GM12873 (cell line): ENCODE results near the gene SNAP47.

ENCODE experiments used
- TF ChIP-seq, protein P1 (sequence below): IDR thresholded peaks from 2 replicates; pipeline ENCODE4 v1.5.1; 2012; ENCODE audit warnings: low read depth, mild to moderate bottlenecking, moderate library complexity, low read length, control low read depth; ENCODE audit not compliant: insufficient read depth; ENCODE audit errors: missing control alignments

Gene SNAP47

DNA sequence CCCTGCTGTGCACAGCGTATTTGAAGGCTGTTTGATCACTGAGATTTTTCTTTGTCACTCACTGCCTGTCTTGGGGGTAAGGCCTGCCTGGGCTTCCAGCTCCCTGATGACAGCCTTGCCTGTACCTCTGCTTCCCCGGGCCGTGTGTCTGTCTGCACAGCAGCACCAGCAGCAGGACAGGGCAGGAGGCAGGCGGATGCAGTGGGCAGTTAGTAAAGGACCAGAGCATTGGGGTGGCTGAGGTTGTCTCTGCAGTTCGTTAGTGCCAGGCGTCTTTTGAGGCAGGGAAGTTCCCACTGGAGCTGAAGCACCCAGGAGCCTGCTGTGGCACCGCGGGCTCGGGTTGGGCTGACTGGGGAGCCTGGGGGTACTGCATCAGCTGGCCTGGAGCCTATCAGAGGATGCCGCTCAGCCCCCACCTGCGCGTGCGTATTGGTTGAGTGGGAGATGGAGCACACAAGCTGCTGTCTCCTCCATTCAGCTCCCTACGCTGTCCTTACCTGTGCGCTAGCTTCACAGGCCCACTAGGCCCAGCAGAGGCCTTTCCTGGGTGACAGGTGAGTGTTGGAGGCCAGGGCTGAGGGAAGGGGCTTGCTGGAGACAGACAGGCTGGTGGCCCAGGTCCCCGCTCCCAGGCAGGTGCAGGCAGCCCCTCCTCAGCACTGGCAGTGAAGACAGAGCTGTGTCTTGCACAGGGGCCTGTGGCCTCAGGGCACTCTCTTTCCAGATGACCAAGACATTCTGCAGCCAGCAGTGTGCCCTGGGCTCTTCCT lies 28.2 kb downstream of the SNAP47 start:
- TF ChIP-seq, protein P1, sequence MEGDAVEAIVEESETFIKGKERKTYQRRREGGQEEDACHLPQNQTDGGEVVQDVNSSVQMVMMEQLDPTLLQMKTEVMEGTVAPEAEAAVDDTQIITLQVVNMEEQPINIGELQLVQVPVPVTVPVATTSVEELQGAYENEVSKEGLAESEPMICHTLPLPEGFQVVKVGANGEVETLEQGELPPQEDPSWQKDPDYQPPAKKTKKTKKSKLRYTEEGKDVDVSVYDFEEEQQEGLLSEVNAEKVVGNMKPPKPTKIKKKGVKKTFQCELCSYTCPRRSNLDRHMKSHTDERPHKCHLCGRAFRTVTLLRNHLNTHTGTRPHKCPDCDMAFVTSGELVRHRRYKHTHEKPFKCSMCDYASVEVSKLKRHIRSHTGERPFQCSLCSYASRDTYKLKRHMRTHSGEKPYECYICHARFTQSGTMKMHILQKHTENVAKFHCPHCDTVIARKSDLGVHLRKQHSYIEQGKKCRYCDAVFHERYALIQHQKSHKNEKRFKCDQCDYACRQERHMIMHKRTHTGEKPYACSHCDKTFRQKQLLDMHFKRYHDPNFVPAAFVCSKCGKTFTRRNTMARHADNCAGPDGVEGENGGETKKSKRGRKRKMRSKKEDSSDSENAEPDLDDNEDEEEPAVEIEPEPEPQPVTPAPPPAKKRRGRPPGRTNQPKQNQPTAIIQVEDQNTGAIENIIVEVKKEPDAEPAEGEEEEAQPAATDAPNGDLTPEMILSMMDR = no peak

DNA sequence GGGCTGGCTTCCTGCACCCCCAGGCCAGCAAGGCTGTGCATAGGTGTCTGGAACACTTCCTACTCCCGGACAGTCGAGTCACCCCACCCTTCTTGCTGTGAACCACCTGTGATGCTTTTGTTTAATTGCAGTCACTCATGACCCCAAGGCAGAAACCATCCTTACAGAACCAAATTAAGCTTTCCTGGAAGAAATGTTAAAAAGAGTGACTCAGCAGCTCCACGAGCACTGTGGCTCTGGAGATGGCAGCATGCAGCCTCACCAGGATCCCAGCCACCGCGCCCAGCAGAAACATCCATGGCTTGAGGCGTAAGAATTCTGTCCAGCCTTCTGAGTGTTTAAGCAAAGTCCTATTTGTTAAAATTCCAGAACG lies 28.8 kb downstream of the SNAP47 start:
- TF ChIP-seq, protein P1 = no peak

DNA sequence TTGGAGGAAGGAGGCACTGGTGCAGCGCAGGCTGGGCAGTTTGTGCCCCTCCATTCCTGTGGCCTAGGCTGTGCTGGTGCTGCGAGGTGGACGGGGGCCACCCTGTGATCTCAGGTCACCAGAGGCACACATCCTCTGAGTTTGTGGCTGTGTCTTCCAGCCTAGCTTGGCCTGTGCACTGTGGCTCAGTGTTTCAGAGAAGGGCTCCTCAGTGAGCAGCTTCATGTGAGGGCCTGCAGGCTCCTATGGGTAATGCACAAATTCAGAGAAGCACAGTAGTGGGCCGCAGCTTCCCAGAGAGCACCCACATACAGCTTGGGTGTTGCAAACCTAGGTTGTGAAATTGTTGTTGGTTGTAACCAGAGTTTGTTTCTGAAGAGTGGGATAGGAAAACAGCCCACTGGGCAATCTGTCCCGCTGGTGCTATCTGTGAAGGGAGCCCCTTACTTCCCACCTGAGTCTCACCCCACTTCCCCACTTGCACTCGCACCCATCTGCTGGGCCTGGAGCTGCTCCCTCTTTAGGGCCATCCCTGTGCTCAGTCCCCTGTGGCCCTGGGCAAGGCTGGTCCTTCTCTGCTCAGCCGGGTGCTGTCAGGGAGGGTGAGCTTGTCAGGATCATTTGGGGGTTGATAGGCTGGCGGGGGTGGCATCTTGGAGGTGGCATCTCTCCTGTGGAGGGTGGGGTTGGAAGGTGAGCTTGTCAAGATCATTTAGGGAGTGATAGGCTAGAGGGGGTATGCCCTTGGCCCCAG lies 30.2 kb downstream of the SNAP47 start:
- TF ChIP-seq, protein P1 = no peak

DNA sequence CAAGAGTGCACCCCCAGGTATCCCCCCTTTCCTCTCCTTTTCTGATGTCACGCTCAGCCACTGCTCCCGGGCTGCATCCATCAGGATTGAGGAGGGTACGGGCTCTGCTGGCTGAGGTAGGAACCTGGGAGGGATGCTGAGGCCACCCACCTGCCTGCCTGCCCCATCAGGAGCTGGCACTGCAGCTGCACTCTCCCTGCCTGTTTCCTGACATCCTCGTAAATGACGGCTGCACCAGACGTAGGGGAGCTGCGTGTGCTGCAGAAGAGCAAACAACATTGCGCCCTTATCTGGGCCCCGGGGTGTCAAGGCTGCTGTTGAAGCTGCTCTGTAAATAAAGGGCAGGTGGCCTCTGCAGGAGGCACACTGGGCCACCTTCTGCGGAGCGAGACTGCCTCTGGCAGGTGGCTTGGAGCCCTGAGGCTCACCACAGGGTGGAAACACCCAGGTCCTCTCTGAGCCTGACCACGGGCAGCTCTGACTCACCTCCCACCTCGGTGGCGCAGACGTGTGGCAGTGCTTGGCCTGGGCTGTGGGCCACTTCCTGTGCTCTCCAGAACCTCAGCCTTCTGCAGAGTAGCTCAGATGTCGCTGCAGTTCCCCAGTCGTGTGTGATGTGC lies 30.9 kb downstream of the SNAP47 start:
- TF ChIP-seq, protein P1 = no peak

DNA sequence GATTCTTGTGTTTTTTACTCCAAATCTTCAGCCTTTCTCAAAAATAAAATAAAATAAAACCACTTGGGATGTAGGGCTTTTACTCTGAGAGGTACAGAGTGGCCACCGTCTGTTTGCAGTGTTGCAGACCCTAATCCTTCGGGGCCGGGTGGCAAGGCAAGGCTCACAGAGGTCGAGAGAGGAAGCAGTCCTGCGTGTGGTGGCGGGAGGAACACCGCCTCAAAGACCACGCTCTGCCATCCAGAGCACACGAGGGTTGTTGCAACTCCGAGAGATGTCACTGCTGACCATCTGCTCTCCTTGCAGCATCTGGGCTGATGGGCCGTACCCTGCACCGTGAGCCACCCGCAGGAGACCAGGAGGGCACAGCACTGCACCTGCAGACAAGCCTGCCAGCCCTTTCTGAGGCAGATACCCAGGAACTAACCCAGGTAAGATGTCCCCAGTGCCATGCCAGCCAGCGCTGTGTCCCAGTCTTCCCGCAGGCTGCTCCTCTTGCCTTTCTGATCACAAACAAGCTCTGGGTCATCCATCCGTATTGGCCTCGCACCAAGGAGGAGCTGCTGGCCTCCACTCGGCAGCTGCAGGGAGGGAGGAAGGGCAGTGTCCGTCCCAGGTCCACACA lies 31.5 kb downstream of the SNAP47 start:
- TF ChIP-seq, protein P1 = no peak

DNA sequence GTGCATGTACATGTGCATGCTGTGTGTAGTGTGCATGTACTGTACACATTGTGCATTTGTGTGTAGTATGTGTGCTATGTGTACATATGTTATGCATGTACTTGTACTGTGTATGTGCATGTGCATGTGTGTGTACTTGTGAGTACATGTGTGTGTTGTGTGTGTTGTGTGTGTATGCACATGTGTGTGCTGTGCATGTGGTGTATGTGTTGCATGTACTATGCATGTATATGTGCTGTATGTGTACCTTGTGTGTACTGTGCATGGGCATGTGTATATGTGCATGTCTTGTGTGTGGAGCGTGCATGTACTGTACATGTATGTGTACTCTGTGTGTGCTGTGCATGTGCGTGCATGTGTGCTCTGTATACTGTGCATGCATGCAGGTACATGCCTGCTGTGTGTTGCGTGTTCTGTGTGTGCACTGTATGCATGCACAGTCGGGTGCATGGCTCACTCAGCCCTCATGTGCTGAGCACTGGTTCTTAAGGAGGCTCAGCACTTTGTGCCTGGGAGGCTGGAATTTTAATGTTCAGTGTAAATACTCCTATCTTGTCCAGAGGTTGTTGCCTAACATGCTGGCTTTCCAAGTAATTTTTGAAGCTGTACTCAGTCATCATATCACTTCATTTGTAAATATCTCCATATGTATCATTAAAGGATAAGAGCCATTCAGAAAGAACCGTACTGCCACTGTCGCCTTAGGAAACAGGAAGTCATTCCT lies 32.3 kb downstream of the SNAP47 start:
- TF ChIP-seq, protein P1 = no peak
